Neural crest cell (in vitro differentiated cells): ENCODE measurements around the gene SCUBE3. TPM values are rescaled to one million over a fixed set of nuclear protein-coding genes. Genes with fewer than 3 reads are reported as not detected.

ENCODE experiments used
- DNase-seq: peaks from one replicate; pipeline ENCODE4 v3.0.0; 2021; ENCODE audit warnings: low read depth, mixed read lengths, low spot score
- H3K27ac Mint-ChIP-seq: one replicate; pipeline ENCODE4 v1.8.0; 2021; ENCODE audit warnings: mild to moderate bottlenecking, mixed read lengths; ENCODE audit not compliant: unreplicated experiment
- H3K27me3 Mint-ChIP-seq: 2 replicates; pipeline ENCODE4 v1.8.0; 2021; ENCODE audit warnings: low read depth, mild to moderate bottlenecking, mixed read lengths
- H3K36me3 Mint-ChIP-seq: 2 replicates; pipeline ENCODE4 v1.8.0; 2021; ENCODE audit warnings: low read depth, mild to moderate bottlenecking, mixed read lengths
- H3K4me1 Mint-ChIP-seq: 2 replicates; pipeline ENCODE4 v1.8.0; 2021; ENCODE audit warnings: mixed read lengths
- H3K4me3 Mint-ChIP-seq: one replicate; pipeline ENCODE4 v1.8.0; 2021; ENCODE audit warnings: mild to moderate bottlenecking, mixed read lengths
- H3K9me3 Mint-ChIP-seq: 2 replicates; pipeline ENCODE4 v1.8.0; 2021; ENCODE audit warnings: mixed read lengths
- CTCF ChIP-seq: fragments of 200-600 bp; sonication (generic); conservative IDR thresholded peaks from 2 replicates; pipeline ENCODE4 v1.5.0; 2021; ENCODE audit warnings: antibody characterized with exemption, mild to moderate bottlenecking
- total RNA-seq: library from RNA; stranded (reverse); gene quantifications from 2 replicates; pipeline ENCODE4 v1.2.1, GENCODE V29; 2021

Gene SCUBE3
- total RNA-seq, 1 donor from 2014 or later, result 22.5 TPM

GRCh38 chr6:35173427-35174087 lies 40.2 kb upstream of the SCUBE3 start:
- no peak for DNase-seq
- Mint-ChIP-seq H3K4me3 (no peak overlapping the region), H3K27me3 (no peaks in the 10 kb centered on the region), H3K36me3 (no peaks in the 10 kb centered on the region), H3K4me1 (peaks cover 18% of the 10 kb centered on the region), H3K27ac (no peak overlapping the region), H3K9me3 (peaks cover 6% of the 10 kb centered on the region)
- TF ChIP-seq CTCF, result no peak

- peaks cover 18% of the 10 kb centered on the region for H3K4me1 Mint-ChIP-seq
- no peaks in the 10 kb centered on the region for H3K27me3 Mint-ChIP-seq
- peaks cover 6% of the 10 kb centered on the region for H3K9me3 Mint-ChIP-seq
- no peaks in the 10 kb centered on the region for H3K36me3 Mint-ChIP-seq
- H3K27ac Mint-ChIP-seq, result no peak overlapping the region
- no peak for TF ChIP-seq CTCF
- no peak for DNase-seq
- no peak overlapping the region for H3K4me3 Mint-ChIP-seq
These were observed 39.7 kb upstream of the SCUBE3 start for GRCh38 chr6:35174088-35174434.

GRCh38 chr6:35174501-35174900 lies 39.3 kb upstream of the SCUBE3 start:
- TF ChIP-seq CTCF, result no peak
- DNase-seq, result no peak
- no peaks in the 10 kb centered on the region for H3K27me3 Mint-ChIP-seq
- peaks cover 3% of the 10 kb centered on the region for H3K9me3 Mint-ChIP-seq
- H3K27ac Mint-ChIP-seq, result no peak overlapping the region
- H3K4me1 Mint-ChIP-seq, result peaks cover 19% of the 10 kb centered on the region
- H3K36me3 Mint-ChIP-seq, result no peaks in the 10 kb centered on the region
- H3K4me3 Mint-ChIP-seq, result no peak overlapping the region

- Mint-ChIP-seq H3K4me1 (peaks cover 25% of the 10 kb centered on the region), H3K4me3 (no peak overlapping the region), H3K36me3 (no peaks in the 10 kb centered on the region), H3K9me3 (no peaks in the 10 kb centered on the region), H3K27ac (no peak overlapping the region), H3K27me3 (no peaks in the 10 kb centered on the region)
- DNase-seq, result no peak
- no peak for TF ChIP-seq CTCF
These were observed 37.3 kb upstream of the SCUBE3 start for GRCh38 chr6:35176301-35177024.

GRCh38 chr6:35177157-35177556 lies 36.6 kb upstream of the SCUBE3 start:
- no peaks in the 10 kb centered on the region for H3K27me3 Mint-ChIP-seq

More at GRCh38 chr6:35177157-35177556, 36.6 kb upstream of the SCUBE3 start:
- Mint-ChIP-seq H3K9me3 (no peaks in the 10 kb centered on the region), H3K4me3 (no peak overlapping the region), H3K36me3 (no peaks in the 10 kb centered on the region), H3K27ac (no peak overlapping the region), H3K4me1 (peaks cover 25% of the 10 kb centered on the region)
- TF ChIP-seq CTCF, result no peak
- no peak for DNase-seq
